Testis (tissue), 3 donors: Measurements from ENCODE around the gene NBEA. TPM values are rescaled to one million over a fixed set of nuclear protein-coding genes. Genes with fewer than 3 reads are reported as not detected.
"Not testable (repeated sequence)": the region's sequence is repeated elsewhere in the genome, so short reads cannot be mapped to it uniquely, and the experiment has no call there.

Experiments used
- DNase-seq: peaks from one replicate; pipeline ENCODE4 v3.0.0-alpha.2; 2019
- H3K27ac ChIP-seq, 2 donors: fragments of 200-600 bp; sonication (generic); one replicate each; pipeline ENCODE4 v1.5.1; 2019
- H3K27me3 ChIP-seq: fragments of 200-600 bp; sonication (generic); one replicate; pipeline ENCODE4 v1.5.1; 2019
- H3K36me3 ChIP-seq: fragments of 200-600 bp; sonication (generic); one replicate; pipeline ENCODE4 v1.5.1; 2017; ENCODE audit warnings: low read depth; ENCODE audit errors: missing control alignments
- H3K4me1 ChIP-seq: fragments of 200-600 bp; sonication (generic); one replicate; pipeline ENCODE4 v1.5.1; 2019
- H3K4me3 ChIP-seq, 2 donors: fragments of 200-600 bp; sonication (generic); one replicate each; pipeline ENCODE4 v1.5.1; 2017 to 2019
- H3K9me3 ChIP-seq: fragments of 200-600 bp; sonication (generic); one replicate; pipeline ENCODE4 v1.5.1; 2017
- POLR2A ChIP-seq: fragments of 450-650 bp; IDR thresholded peaks from one replicate; pipeline ENCODE4 v1.6.1; 2017; ENCODE audit warnings: antibody characterized with exemption, mild to moderate bottlenecking, moderate library complexity
- WGBS, 2 donors: methylation state at CpG; one replicate each; pipeline ENCODE4 v1.1.5; 2018; 5-methylcytosine and 5-hydroxymethylcytosine counted together
- intact Hi-C: fragments of 100-400 bp; cut with DNase I; formaldehyde crosslinking; loops from one replicate; pipeline ENCODE4 v1.15.1; 2023; ENCODE audit warnings: low total_unique reads
- polyA plus RNA-seq: library from polyadenylated mRNA; stranded (reverse); fragments of 350-450 nt; fragmentation: Illumina TruSeq; extraction: RNeasy Lipid Tissue Mini Kit (QIAGEN cat#74804); gene quantifications from one replicate; pipeline ENCODE4 v1.2.3, GENCODE V29; 2014; ENCODE audit warnings: low read depth, low replicate concordance; ENCODE audit not compliant: insufficient read depth
- total RNA-seq, 2 donors: library from RNA; depleted of rRNA; stranded (reverse); fragments of >200 nt; gene quantifications; one replicate each; pipeline ENCODE4 v1.2.3, GENCODE V29; 2016
- TF ChIP-seq, protein P1 (sequence below), 3 experiments: fragments of 450-650 bp in 2 of 3; fragments of 200-600 bp in 1 of 3; sonication (generic) in 1 of 3; IDR thresholded peaks; one replicate each; pipeline ENCODE4 v1.5.1; 2016 to 2019; ENCODE audit warnings: antibody characterized with exemption in 3 of 3, mild to moderate bottlenecking in 2 of 3, moderate library complexity in 1 of 3

NBEA gene
- total and polyA plus RNA-seq, 3 donors from 2014 or later, result 8.6 to 22.2 (median 18.3) TPM

DNA sequence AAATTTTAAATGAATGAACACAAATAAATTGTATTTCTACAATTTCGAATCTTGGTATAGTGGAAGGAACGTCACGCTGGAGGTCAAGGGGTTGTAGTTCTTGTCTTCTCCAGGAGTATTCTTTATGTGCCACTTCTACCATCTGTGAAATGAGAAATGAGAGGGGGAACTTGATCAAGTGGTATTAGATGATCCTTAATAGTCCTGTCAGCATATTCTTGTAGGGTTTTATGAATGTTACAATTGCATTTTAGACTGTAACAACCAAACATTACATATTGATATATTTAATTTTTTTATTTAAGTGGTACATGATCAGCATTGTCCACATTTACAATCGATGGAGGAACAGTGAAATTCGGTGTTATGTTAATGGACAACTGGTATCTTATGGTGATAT, 113.6 kb downstream of the NBEA start:
- no peaks in the 10 kb centered on the region for H3K9me3 ChIP-seq
- intact Hi-C loops, result no loop called here
- H3K27me3 ChIP-seq, result no peaks in the 10 kb centered on the region
- no peaks in the 10 kb centered on the region for H3K36me3 ChIP-seq
- H3K4me1 ChIP-seq, result no peaks in the 10 kb centered on the region
- no peak overlapping the region for H3K4me3 ChIP-seq
- DNase-seq, result no peak
- WGBS, 2 donors, result 86 to 96% methylated on average over 5 of the region's 5 CpGs
- TF ChIP-seq POLR2A, result no peak
- TF ChIP-seq, protein P1, sequence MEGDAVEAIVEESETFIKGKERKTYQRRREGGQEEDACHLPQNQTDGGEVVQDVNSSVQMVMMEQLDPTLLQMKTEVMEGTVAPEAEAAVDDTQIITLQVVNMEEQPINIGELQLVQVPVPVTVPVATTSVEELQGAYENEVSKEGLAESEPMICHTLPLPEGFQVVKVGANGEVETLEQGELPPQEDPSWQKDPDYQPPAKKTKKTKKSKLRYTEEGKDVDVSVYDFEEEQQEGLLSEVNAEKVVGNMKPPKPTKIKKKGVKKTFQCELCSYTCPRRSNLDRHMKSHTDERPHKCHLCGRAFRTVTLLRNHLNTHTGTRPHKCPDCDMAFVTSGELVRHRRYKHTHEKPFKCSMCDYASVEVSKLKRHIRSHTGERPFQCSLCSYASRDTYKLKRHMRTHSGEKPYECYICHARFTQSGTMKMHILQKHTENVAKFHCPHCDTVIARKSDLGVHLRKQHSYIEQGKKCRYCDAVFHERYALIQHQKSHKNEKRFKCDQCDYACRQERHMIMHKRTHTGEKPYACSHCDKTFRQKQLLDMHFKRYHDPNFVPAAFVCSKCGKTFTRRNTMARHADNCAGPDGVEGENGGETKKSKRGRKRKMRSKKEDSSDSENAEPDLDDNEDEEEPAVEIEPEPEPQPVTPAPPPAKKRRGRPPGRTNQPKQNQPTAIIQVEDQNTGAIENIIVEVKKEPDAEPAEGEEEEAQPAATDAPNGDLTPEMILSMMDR (IDR thresholded peaks at IDR 0.05), result no peak
- H3K27ac ChIP-seq, result no peak overlapping the region

DNA sequence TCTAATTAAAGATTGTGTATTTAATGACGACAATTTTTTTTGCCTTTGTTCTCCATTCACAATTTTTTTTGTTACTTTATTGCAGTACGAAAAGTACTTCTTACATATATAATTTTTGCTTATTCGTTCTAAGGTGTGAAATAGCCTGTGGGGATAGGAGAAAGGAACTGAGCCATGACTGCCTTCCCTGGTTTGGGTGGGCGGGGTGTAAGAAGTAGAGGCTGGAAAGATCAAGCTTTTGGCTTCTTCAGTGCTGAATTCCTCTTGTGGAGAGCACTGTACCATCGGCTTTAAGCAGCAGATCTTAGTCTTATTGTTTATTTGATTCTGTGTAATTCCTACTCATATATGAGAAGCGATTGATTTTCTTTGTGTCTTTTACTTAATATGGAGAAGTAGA, 115.8 kb downstream of the NBEA start:
- Histone ChIP-seq H3K9me3 (no peaks in the 10 kb centered on the region), H3K4me1 (no peaks in the 10 kb centered on the region), H3K4me3 (no peak overlapping the region), H3K27ac (no peak overlapping the region), H3K27me3 (no peaks in the 10 kb centered on the region), H3K36me3 (no peaks in the 10 kb centered on the region)
- DNase-seq, result no peak
- 89 to 90% methylated on average over 6 of the region's 6 CpGs for WGBS, 2 donors
- TF ChIP-seq, protein P1 (IDR thresholded peaks at IDR 0.05), result no peak
- no peak for TF ChIP-seq POLR2A
- intact Hi-C loops, result no loop called here

DNA sequence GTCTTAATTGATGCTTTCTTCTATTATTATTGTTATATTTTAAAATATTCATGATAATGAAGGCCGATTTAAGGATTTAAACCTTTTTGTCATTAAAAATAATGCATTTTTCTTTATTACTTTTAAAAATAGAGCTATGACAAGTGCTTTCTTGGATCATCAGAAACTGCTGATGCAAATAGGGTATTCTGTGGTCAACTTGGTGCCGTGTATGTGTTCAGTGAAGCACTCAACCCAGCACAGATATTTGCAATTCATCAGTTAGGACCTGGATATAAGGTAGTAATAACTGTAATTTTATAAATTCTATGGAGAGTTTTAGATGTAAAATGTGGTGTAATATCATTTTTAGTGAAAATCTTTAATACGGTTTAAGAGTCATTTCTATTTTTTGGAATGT, 116.5 kb downstream of the NBEA start:
- H3K27ac ChIP-seq, H3K27me3 ChIP-seq, H3K4me3 ChIP-seq, intact Hi-C loops, DNase-seq, H3K4me1 ChIP-seq, H3K36me3 ChIP-seq, H3K9me3 ChIP-seq: not testable (repeated sequence)
- 90 to 91% methylated on average over 3 of the region's 3 CpGs for WGBS, 2 donors

DNA sequence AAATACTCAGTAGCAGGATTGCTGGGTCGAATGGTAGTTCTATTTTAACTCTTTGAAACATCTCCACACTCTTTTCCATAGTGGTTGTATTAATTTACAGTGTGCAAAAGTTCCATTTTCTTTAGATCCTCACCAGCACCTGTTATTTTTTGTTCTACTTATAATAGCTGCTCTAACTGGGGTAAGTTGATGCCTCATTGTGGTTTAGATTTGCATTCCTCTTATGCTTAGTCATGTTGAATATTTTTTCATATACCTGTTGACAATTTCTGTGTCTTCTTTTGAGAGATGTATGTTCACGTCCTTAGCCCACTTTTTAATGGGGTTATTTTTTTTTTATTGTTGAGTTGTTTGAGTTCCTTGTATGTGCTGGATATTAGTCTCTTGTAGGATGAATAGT, 144.6 kb downstream of the NBEA start:
- no peak for TF ChIP-seq POLR2A
- TF ChIP-seq, protein P1 (IDR thresholded peaks at IDR 0.05), result no peak
- intact Hi-C loops, result no loop called here
- WGBS, 2 donors, result 86 to 96% methylated on average over 2 of the region's 2 CpGs
- Histone ChIP-seq H3K4me3 (no peak overlapping the region), H3K27ac (no peak overlapping the region), H3K27me3 (no peaks in the 10 kb centered on the region), H3K9me3 (no peaks in the 10 kb centered on the region), H3K36me3 (no peaks in the 10 kb centered on the region), H3K4me1 (no peaks in the 10 kb centered on the region)
- no peak for DNase-seq

DNA sequence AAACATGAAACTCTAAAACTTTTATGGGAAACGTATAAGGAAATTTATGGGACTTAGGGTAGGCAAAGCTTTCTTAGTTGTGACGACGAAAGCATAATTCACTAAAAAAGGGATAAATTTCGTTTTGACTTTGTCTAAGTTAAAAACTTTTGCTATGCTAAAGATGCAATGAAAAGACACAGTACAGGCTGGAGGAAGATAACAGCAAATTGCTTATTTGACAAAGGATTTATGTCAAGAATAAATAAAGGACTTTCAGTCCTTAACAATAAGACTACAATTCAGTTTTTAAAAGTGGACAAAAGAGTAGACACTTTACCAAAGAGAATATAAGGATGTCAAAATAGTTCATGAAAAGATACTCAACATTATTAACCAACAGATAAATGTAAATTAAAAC, 150.2 kb downstream of the NBEA start:
- no peak overlapping the region for H3K4me3 ChIP-seq
- no peaks in the 10 kb centered on the region for H3K4me1 ChIP-seq
- H3K27me3 ChIP-seq, result no peaks in the 10 kb centered on the region
- DNase-seq, result no peak
- no peaks in the 10 kb centered on the region for H3K9me3 ChIP-seq
- TF ChIP-seq POLR2A, result no peak
- TF ChIP-seq, protein P1 (IDR thresholded peaks at IDR 0.05), result no peak
- WGBS, 2 donors, result 84 to 88% methylated on average over 4 of the region's 4 CpGs
- no peaks in the 10 kb centered on the region for H3K36me3 ChIP-seq
- intact Hi-C loops, result no loop called here
- H3K27ac ChIP-seq, result no peak overlapping the region
